HFF-Myc (cell line): ENCODE measurements around the gene KRTAP13-3.

ENCODE experiments used
- DNase-seq: peaks from one replicate; pipeline ENCODE4 v3.0.0-alpha.2; 2011; ENCODE audit warnings: low read depth; ENCODE audit errors: extremely low read depth
- H3K4me3 ChIP-seq: replicated peaks from 2 replicates; pipeline ENCODE4 v1.5.1; 2011; ENCODE audit warnings: low read depth, mild to moderate bottlenecking, control low read depth, low read length
- CTCF ChIP-seq: IDR thresholded peaks from 2 replicates; pipeline ENCODE4 v1.5.1; 2012; ENCODE audit warnings: mild to moderate bottlenecking, low read depth, low read length, control low read depth; ENCODE audit errors: missing control alignments

KRTAP13-3 gene, protein sequence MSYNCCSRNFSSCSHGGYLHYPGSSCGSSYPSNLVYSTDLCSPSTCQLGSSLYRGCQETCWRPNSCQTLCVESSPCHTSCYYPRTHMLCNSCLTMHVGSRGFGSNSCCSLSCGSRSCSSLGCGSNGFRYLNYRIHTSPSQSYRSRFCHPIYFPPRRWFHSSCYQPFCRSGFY

GRCh38 chr21:30425826-30426225 is at the start of gene KRTAP13-3:
Gene KRTAP13-3, minus strand, starts transcription at chr21:30425926. Its CDS starts 14 bp downstream, at chr21:30425912.
- no peak for DNase-seq
- TF ChIP-seq CTCF, result no peak
- H3K4me3 ChIP-seq, result no peak within 1 kb of the TSS

DNA sequence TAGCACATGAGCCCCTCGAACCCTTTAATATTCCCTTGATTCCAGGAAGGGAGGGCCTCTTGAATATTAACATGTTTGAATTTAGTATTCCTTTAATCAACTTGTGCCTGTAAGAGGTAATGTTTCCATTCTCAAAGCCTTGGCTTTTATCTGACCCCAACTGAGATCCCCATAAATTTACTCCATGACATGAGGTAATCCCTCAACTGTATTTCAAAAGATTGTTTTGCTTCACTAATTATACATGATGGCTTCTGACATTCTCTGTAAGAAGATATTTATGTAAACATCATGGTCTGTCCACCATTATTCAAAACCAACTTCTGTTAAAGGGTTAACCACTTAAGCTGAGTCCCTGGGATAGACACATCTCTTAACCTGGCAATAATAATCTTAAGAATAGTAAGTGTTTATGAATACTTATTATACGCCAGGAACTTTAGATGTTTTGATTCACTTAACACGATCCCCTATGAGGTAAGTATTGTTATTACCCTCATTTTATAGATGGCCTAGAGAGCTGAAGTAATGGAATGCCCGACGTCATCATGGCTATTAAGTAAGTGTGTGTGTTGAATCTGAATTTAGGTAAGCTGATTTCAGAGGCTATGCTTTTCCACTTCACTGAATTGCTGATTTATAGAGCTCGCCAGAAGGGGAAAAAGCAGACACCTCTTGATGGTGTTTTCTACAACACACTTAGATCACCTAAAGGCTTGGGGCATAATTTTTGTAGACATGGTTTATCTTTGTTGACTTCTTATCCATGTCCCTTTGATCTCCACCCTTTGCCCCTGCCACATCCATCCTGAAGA is 43.4 kb upstream of the KRTAP13-3 start:
- DNase-seq, result no peak
- TF ChIP-seq CTCF, result no peak
- no peak overlapping the region for H3K4me3 ChIP-seq

DNA sequence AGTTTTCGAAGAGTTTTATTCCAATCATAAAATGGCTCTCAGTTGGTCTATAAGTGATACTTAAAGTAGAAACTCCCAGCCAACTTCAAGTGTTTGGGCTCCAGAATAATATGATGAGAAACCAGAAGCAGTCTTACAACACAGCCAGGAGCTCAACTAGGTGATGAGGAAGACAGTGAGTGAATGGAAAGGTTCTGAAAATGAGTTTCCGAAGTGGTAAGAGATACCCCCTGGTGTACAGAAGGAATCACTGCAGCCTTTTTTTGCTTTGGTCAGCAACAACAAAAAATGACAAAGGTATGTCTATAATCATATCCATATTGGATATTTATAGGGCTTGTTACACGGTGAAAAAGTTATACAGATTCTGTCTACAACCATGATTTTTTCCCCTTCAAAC is 38.0 kb upstream of the KRTAP13-3 start:
- peak; percentile 21 for TF ChIP-seq CTCF
- no peak overlapping the region for H3K4me3 ChIP-seq
- no peak for DNase-seq

- TF ChIP-seq CTCF, result no peak
- no peak for DNase-seq
- no peak overlapping the region for H3K4me3 ChIP-seq
These were observed 22.8 kb upstream of the KRTAP13-3 start for GRCh38 chr21:30448514-30448913.

DNA sequence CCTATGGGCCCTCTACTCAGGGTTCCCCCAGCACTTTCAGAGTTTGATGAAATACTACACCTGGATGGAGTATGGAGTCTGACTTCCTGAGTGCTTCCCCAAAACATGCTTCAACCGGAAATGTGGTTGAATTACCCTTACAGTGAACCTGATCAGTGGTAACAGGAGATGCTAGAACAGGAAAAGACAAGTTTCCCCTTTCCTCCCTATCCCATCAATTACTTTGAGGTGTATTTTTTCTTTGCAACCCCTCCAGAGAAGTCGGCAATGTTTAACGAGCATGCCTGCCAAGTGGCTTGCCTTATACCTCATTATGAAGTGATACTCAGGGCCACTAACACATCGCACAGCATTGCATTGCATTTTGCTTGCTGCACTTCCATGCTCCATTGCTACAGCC is 21.3 kb upstream of the KRTAP13-3 start:
- no peak overlapping the region for H3K4me3 ChIP-seq
- TF ChIP-seq CTCF, result no peak
- DNase-seq, result no peak

DNA sequence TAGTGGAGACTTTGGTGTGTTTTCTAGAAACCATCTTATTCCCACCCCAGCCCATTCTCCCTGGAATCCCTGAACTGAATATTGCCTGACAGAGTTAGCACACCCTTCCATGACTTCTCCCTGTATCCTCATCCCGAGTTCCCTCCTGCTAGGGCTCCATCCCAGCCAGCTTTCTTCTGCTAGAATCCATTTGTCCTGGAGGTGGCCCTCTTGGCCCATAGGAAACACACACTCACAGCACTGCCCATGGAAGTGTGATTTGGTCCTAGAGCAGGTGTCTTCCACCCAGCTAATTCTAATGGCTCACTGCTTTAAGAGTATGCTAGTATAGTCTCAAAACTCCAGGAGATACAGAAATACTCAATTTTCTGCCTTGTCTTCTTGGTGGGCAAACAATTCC is 18.5 kb upstream of the KRTAP13-3 start:
- no peak overlapping the region for H3K4me3 ChIP-seq
- DNase-seq, result no peak
- no peak for TF ChIP-seq CTCF
